ENCODE results near the gene UBE4B. TPM values are rescaled to one million over a fixed set of nuclear protein-coding genes. Genes with fewer than 3 reads are reported as not detected.
"Not testable (repeated sequence)": the region's sequence is repeated elsewhere in the genome, so short reads cannot be mapped to it uniquely, and the experiment has no call there.

The UBE4B gene
- total RNA-seq, 1 experiment from 2014 or later = 44.7 TPM

DNA sequence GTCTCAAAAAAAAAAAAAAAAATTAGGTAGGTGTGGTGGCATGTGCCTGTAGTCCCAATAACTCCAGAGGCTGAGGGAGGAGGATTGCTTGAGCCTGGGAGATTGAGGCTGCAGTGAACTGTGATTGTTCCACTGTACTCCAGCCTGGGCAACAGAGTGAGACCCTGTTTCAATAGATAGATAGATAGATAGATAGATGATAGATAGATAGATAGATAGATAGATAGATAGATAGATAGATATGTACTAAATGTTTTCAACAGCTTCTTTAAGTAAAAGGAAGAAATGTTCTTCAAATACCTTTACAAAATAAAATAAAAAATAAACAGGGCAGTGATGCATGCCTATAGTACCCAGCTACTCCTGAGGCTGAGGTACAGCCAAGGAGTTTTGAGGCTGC lies 187.4 kb downstream of the UBE4B start:
- Histone ChIP-seq H3K9me3 (ENCODE audit: control insufficient read depth in 1 of 2, insufficient read depth in 1 of 2, low read depth in 1 of 2, low read length in 2 of 2) (no peaks in the 10 kb centered on the region), H3K27me3 (ENCODE audit: insufficient read depth, low read length) (no peaks in the 10 kb centered on the region), H3K79me2 (ENCODE audit: insufficient read depth, low read length) (peaks cover 79% of the 10 kb centered on the region), H2AFZ (ENCODE audit: low read depth, low read length, poor library complexity, severe bottlenecking) (no peak overlapping the region), H4K20me1 (ENCODE audit: insufficient read depth) (0 out of 2 replicates have a peak, but pooled peaks cover 2% of the 10 kb centered on the region), H3K36me3 (ENCODE audit: control insufficient read depth in 1 of 2, insufficient read depth in 2 of 2, low read length in 2 of 2) (no peaks in the 10 kb centered on the region), H3K4me1 (ENCODE audit: control insufficient read depth in 1 of 2, insufficient read depth in 2 of 2, low read length in 2 of 2) (peaks cover 0 to 3% of the 10 kb centered on the region in 2 experiments; a peak in 1 of 4 replicates), H3K4me3 (replicated peaks in 1 of 2; ENCODE audit: low read depth in 1 of 2, low read length in 2 of 2) (no peak overlapping the region), H3K27ac (ENCODE audit: low read depth, low read length) (no peak overlapping the region), H3K9me2 (ENCODE audit: insufficient read depth) (no peaks in the 10 kb centered on the region), H3K4me2 (ENCODE audit: low read length) (no peak overlapping the region), H3K9ac (ENCODE audit: low read length) (no peak overlapping the region)
- RAD21 ChIA-PET (ENCODE audit: low non-redundant PET in 1 of 2, low total read pairs in 2 of 2, uncharacterized antibody in 2 of 2, unreplicated experiment in 2 of 2) = no interaction called here
- ATAC-seq = no peak
- POLR2A ChIA-PET = interaction anchor here (0.9 kb wide), 1 partner anchor 10 kb away, joined by 4 read pairs; the partner anchor contains the start of gene KIF1B
- no peak for TF ChIP-seq TCF7L2 (IDR thresholded peaks at IDR 0.05; ENCODE audit: borderline replicate concordance, extremely low read depth, insufficient read depth, insufficient read length)
- TF ChIP-seq YY1 (IDR thresholded peaks at IDR 0.05; ENCODE audit: extremely low read depth, insufficient replicate concordance, low read depth, low read length) = no peak
- TF ChIP-seq ZFX (IDR thresholded peaks at IDR 0.05) = no peak
- no peak for TF ChIP-seq CBX3 (IDR thresholded peaks at IDR 0.05; ENCODE audit: low read depth)
- no peak for TF ChIP-seq SRF (IDR thresholded peaks at IDR 0.05; ENCODE audit: low read depth)
- no peak for TF ChIP-seq RAD21 (IDR thresholded peaks at IDR 0.05; ENCODE audit: low read depth)
- no peak for TF ChIP-seq CTCF (IDR thresholded peaks at IDR 0.05 in 2 of 3, conservative IDR thresholded peaks at IDR 0.05 in 1 of 3; ENCODE audit: borderline replicate concordance in 1 of 3, insufficient read depth in 1 of 3, low read depth in 2 of 3, low read length in 2 of 3)
- no peak for TF ChIP-seq SIN3A (IDR thresholded peaks at IDR 0.05; ENCODE audit: low read depth)
- TF ChIP-seq EZH2 (IDR thresholded peaks at IDR 0.05) = no peak
- no peak for TF ChIP-seq POLR2AphosphoS5 (IDR thresholded peaks at IDR 0.05; ENCODE audit: low read depth, low read length)
- CTCF ChIA-PET = interaction anchor here (3.0 kb wide), 1 partner anchor 10 kb away, joined by 19 read pairs; the partner anchor contains the start of gene KIF1B
- DNase-seq (ENCODE audit: low read depth, low spot score) = no peak
- BruUV-seq (replicated peaks) = no TSS peak
- intact Hi-C loops (cut with micrococcal nuclease) = no loop called here

- H3K4me3 ChIP-seq (replicated peaks in 1 of 2; ENCODE audit: low read depth in 1 of 2, low read length in 2 of 2); DNase-seq (ENCODE audit: low read depth, low spot score); H3K36me3 ChIP-seq (ENCODE audit: control insufficient read depth in 1 of 2, insufficient read depth in 2 of 2, low read length in 2 of 2); H3K9me3 ChIP-seq (ENCODE audit: control insufficient read depth in 1 of 2, insufficient read depth in 1 of 2, low read depth in 1 of 2, low read length in 2 of 2); H3K9ac ChIP-seq (ENCODE audit: low read length); ATAC-seq; H3K4me1 ChIP-seq (ENCODE audit: control insufficient read depth in 1 of 2, insufficient read depth in 2 of 2, low read length in 2 of 2); H3K9me2 ChIP-seq (ENCODE audit: insufficient read depth); H2AFZ ChIP-seq (ENCODE audit: low read depth, low read length, poor library complexity, severe bottlenecking); H3K4me2 ChIP-seq (ENCODE audit: low read length); H3K27ac ChIP-seq (ENCODE audit: low read depth, low read length); RAD21 ChIA-PET (ENCODE audit: low non-redundant PET in 1 of 2, low total read pairs in 2 of 2, uncharacterized antibody in 2 of 2, unreplicated experiment in 2 of 2); intact Hi-C loops (cut with micrococcal nuclease); H4K20me1 ChIP-seq (ENCODE audit: insufficient read depth); BruUV-seq (replicated peaks); H3K27me3 ChIP-seq (ENCODE audit: insufficient read depth, low read length): not testable (repeated sequence)
- CTCF ChIA-PET = interaction anchor here (3.0 kb wide), 1 partner anchor 11 kb away, joined by 19 read pairs; the partner anchor contains the start of gene KIF1B
- POLR2A ChIA-PET = interaction anchor here (0.9 to 1.2 kb wide), 2 partner anchors 10 to 11 kb away, joined by 3 to 4 read pairs; partner anchors contain the start of gene KIF1B
- H3K79me2 ChIP-seq (ENCODE audit: insufficient read depth, low read length) = peaks cover 79% of the 10 kb centered on the region
These were observed 187.9 kb downstream of the UBE4B start for GRCh38 chr1:10220657-10221056.
